ENCODE data around the gene PPIL6.

DNA sequence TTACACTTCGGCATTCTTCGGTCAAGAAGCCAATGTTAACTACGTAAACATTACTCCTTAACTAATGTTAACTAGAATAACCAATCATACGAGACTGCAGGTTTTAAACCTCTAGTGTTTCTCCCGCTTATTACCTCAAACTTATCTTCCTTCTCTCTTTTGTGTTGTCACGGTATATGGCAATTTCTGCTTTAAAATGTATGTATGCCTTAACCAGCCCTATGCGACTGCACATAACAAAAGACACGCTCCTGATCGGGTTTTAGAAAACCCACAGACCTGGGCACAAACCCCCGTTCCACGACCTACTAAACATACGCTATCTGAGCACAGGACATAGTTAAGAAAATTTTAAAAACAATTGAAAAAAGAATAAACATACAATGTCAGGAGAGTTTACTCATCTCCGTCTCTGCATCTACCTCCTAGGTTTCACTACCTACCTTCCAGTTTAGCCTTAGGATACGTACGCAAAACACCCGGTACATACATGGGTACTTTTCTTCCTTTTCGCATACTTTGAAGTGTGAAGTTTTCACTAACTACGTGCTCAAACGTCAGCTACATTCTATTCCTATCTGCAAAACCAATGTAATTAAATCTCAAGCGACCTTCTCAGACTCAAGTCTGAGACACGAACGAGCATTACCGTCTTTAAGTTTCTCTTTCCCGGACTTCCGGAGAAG lies 59.2 kb downstream of the PPIL6 start:
- TF ChIP-seq TAF1 (IDR thresholded peaks at IDR 0.05; ENCODE audit: low read depth, low read length) (0 out of 2 replicates have a peak, but pooled peaks have one; percentile 16), POLR2A (IDR thresholded peaks at IDR 0.05; ENCODE audit: low read depth, low read length) (no peak), POLR2AphosphoS5 (IDR thresholded peaks at IDR 0.05; ENCODE audit: low read depth, low read length) (no peak)

Data from GM12891 (cell line).